HG03060 (cell line): ENCODE data around the gene SMARCAD1.

Experiments used
- ATAC-seq: cut with Tn5 transposase; IDR thresholded peaks from one replicate; pipeline ENCODE4 v1.9.1; 2021; ENCODE audit warnings: low read depth, moderate number of reproducible peaks; ENCODE audit not compliant: unreplicated experiment

Gene SMARCAD1

DNA sequence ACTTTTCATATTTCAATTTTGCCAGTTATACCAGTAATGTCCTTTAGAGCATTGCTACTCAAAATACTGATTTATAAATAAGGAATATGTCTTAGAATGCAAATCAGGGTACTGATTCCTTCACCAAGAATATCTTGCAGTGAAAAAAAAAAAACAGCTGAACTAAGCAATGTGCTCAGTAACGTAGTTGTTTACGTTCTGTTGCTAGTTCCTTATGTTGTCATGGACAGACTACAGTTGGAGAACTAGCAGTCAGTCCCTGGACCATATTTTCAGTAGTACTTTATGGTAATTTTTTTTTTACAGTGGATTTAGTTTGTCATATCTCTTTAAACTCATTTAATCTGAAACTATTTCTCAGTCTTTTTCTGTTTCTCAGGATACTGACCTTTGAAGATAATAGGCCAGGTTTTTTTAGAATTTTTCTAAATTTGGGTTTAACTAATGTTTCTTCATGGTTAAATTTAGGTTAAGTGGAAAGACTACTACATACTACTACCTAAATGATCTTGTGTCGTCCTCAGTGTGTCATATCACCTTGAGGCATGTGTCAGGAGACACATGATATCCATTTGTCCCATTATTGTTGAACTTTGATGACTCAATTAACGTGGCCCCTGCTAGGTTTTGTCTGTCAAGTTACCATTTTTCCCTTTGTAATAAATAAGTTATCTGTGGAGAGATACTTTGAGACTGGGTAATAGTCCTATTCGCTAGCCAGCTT, 21.0 kb downstream of the SMARCAD1 start:
- ATAC-seq = no peak

DNA sequence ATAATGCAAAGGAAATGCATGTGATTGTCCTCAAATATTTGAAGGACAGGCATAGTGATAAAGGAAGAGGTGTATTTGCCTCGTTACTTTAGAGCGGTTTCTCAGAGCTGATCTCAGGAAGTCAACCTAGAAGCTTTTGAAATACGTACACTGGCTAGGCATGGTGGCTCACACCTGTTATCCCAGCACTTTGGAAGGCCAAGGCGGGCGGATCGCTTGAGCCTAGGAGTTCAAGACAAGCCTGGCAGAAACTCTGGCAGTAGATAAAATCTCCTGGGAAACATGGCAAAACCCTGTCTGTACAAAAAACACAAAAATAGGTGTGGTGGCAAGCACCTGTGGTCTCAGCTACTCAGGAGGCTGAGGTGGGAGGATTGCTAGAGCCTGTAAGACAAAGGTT, 24.9 kb downstream of the SMARCAD1 start:
- no peak for ATAC-seq

DNA sequence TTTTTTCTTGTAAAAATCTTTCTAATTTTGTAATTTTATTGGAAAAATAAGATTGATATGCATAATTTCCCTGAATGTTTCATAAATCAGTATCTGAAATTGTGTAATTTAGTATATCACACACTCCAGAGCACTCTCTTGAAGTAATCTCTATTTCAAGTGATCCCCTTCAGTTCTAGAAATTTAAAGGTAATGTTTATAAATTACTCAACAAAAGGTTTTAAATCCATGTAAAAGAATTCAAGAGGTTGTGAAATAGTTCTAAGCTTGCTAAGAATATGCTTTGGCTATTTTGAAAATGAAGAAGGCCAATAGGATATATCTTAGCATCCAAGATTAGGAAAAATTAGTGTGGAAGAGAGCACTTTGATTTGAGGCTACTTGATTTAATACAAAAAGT, 28.2 kb downstream of the SMARCAD1 start:
- ATAC-seq = no peak

GRCh38 chr4:94237271-94237670, 29.6 kb downstream of the SMARCAD1 start:
- ATAC-seq = no peak

DNA sequence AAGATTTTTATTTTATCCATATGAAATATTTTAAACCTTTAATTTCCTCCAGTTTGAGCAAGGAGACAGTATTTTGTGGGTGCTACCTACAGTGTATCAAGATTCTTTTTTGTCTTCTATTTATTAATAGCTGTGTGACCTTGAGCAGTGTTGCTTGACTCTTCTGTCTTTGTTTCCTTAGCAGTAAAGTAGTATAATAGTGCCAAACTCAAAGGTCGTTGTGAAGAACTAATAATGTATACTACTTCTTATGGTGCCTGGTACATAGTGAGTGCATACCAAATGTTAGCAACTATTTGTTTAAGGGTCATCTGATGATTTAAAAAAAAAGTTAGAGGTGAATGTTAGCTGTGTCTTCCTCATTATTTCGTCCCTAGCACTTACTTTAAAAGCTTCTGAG, 30.5 kb downstream of the SMARCAD1 start:
- ATAC-seq = no peak

DNA sequence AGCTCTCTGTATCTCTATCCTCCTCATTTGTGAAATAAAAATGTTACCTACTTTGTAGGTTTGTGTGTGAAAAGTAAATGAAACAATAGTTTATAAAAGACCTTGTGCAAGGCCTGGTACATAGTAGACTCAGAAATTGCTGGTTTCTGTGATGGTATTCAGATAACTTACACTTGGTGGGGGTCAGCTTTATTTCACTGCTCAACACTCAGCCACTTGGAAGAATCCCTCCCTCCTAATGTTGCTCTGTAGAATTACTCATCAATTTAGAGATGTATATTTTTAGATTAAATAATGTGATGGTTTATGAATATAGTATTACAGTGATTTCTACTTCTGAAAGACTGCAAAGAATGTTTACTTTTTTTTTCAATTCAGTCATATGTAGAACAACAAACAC, 32.7 kb downstream of the SMARCAD1 start:
- no peak for ATAC-seq

- no peak for ATAC-seq
Observed at GRCh38 chr4:94244087-94244828, 36.6 kb downstream of the SMARCAD1 start.

DNA sequence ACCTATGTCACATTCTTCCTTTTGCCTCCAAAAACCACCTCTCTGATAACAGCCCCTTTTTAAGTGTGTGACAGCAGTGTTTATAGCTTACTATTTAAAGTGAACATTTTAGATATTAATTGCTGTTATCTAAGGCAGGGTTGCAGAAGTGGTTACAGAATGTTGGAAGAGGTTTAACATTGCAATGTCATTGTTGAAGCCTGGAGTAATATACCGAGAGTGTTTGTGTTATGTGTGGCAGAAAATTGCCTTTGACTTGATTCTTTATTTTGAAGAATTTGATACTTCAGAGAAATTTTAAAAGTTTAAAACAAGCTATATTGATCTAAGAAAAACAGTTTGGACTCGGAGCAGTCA, 37.1 kb downstream of the SMARCAD1 start:
- ATAC-seq = no peak

DNA sequence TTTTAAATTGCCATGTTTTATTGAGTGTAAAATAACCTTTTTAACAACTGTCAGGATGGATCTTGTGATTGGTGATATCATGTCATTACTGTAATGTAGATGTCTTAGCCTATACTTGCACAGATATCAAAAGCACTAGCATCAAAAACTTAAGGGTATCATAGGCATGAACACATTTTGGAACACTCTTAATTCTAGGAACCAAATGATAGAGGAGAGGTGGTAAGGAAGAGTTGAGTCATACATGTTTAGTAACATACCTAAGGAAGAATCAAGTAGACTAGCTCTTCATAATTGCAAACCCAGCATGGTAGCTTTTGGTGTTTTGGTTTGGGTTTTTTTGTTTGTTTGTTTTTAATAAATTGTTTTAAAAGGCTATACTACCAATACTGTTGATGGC, 43.4 kb downstream of the SMARCAD1 start:
- no peak for ATAC-seq

GRCh38 chr4:94253036-94253435, 45.4 kb downstream of the SMARCAD1 start:
- no peak for ATAC-seq

DNA sequence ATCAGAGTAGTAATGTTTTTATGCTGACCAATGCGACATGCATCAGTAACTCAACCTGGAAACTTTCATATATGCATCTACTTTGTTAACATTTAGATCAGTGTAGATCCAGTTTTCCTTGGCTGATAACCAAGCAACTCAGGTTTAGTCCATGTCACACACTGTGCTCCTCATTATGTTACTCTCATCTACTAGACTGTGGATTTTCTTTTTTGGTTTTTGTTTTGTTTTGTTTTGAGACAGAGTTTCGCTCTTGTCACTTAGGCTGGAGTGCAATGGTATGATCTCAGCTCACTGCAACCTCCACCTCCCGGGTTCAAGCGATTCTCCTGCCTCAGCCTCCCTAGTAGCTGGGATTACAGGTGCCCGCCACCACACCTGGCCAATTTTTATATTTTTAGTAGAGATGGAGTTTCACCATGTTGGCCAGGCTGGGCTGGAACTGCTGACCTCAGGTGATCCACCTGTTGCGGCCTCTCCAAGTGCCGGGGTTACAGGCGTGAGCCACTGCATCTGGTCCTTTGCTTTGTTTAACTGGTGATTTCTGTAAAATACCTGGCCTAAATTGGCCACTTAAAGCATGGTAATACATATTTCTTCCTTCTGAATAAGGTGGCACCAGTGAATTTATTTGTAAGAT, 48.6 kb downstream of the SMARCAD1 start:
- ATAC-seq = no peak

DNA sequence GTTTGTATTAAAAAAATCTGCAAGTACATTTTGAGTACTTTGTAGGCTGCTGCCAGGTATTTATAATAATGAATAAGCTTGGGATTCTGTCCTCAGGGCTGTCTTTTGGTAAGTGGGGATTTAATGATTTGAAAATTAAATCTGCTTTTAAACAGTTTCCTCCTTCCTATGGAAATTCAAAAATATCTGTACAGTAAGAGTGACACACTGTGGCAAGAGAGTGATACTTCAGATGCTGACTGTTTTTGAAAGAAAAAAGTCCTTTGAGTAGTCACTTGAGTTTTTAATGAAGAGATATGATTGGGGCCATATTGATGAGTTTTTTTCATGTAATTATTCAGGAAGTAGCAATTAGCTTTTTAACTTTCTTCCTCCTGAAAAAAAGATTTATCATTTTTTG, 49.2 kb downstream of the SMARCAD1 start:
- ATAC-seq = no peak

- no peak for ATAC-seq
Observed at GRCh38 chr4:94262163-94263016, 54.7 kb downstream of the SMARCAD1 start.

GRCh38 chr4:94267037-94267436, 59.4 kb downstream of the SMARCAD1 start:
- no peak for ATAC-seq

DNA sequence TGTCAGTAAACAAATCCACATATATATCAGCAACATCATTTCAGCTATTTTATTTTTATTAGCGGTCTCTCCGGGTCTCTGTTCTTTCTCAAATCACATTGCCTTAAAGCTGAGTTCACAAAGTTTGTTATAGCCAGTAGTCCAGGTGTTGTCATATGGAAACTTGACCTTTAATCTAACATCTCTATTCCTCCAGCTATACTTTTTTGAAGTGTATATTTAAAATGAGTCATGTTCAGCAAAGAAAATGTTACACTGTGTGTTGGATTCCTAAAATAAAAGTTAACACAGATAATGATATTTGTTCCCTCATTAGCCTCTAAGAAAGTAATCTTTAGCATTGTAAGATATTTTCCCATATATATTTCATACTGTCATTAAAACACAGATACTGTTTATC, 63.6 kb downstream of the SMARCAD1 start:
- ATAC-seq = no peak

- ATAC-seq = no peak
Observed at GRCh38 chr4:94274912-94275311, 67.2 kb downstream of the SMARCAD1 start.

GRCh38 chr4:94276204-94276603, 68.5 kb downstream of the SMARCAD1 start:
- no peak for ATAC-seq

DNA sequence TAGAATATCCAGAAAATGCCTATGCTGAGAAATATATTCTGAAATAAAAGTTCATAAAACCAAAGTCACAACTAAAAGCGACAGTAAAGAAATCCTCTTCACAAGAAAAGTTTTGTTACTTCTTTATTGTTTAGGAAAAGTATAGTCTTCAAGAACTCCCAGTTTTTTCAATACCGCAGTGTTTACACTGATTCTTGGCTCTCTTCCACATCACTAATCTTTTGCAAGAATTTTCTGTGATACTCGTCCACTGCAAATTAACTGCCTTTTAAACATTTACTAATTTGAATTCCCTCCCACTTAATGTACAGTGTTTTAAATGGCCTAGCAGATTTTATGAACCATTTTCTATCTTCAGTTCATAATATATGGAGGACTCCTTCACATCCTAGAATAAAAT, 69.9 kb downstream of the SMARCAD1 start:
- no peak for ATAC-seq

GRCh38 chr4:94278781-94279180, 71.1 kb downstream of the SMARCAD1 start:
- ATAC-seq = no peak

DNA sequence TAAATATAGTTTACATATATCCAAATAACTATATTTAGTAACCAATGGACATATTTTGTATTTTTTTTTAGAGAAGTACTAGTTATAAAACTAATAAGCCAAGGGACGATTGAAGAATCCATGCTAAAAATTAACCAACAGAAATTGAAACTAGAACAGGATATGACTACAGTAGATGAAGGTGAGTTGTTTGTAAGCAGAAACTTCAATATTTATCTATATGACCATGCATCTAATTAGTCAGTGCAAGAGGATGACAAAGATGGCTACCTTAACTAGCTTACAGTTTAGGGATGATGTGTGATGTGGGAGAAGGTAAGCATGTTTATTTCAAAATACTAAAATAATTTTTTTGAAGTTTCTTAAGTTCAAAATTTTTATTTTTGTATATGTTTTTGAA, 77.2 kb downstream of the SMARCAD1 start:
- no peak for ATAC-seq

DNA sequence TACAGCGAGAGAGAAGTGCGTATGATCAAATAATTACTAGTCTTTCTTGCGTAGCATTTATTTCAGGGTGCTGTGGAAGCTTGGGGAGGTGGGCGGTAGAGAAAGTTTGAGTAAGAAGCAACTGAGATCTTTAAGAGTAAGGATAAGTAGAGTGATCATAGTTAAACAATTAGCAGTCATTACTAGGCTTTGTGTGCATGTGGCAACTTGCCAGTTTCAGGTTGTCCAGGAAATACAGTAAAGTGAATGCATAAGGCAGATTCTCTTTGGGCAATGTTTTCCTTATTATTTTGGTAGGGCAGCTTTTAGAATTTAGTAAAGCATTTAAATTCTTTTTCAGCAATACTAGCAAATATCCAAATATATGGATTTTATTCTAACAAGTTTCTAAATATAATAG, 78.0 kb downstream of the SMARCAD1 start:
- ATAC-seq = no peak
